ENCODE results near the gene PKP4.

- TF ChIP-seq CTCF (IDR thresholded peaks at IDR 0.05) (no peak), EZH2 (IDR thresholded peaks at IDR 0.05) (no peak)
These were observed 194.1 kb downstream of the PKP4 start for GRCh38 chr2:158650646-158651357.
